ENCODE results near the gene NUP62CL. TPM values are rescaled to one million over a fixed set of nuclear protein-coding genes. Genes with fewer than 3 reads are reported as not detected.

Gene NUP62CL
- under 1 TPM in 2 of 4 donors, not detected in 2; 0.27 to 0.39 TPM for total RNA-seq

- ATAC-seq = peak; percentile 71
- peak within 1 kb of the TSS; percentile 52 to 60 for H3K4me3 ChIP-seq
These were observed at the start of gene NUP62CL, which contains the start of gene DNAAF6 for GRCh38 chrX:107205770-107206696. NUP62CL (minus strand) TSS chrX:107206433; CDS start chrX:107175146, 31,287 bp downstream. DNAAF6 (plus strand) TSS chrX:107206611; CDS start chrX:107212876, 6,265 bp downstream.

GRCh38 chrX:107228486-107228819 is 22.2 kb upstream of the NUP62CL start:
- Histone ChIP-seq H3K27me3 (no peaks in the 10 kb centered on the region), H3K4me3 (no peak overlapping the region), H3K36me3 (no peaks in the 10 kb centered on the region), H3K27ac (no peak overlapping the region), H3K4me1 (no peaks in the 10 kb centered on the region), H3K9me3 (no peaks in the 10 kb centered on the region)
- WGBS, 2 donors (ENCODE audit: low coverage in 1 of 2) = 69 to 79% methylated on average over 2 of the region's 2 CpGs
- ATAC-seq = no peak
- no peak for TF ChIP-seq CTCF (IDR thresholded peaks at IDR 0.05)
- no peak for TF ChIP-seq EP300 (IDR thresholded peaks at IDR 0.05)
- no peak for TF ChIP-seq POLR2AphosphoS5 (IDR thresholded peaks at IDR 0.05)
- no peak for TF ChIP-seq POLR2A (IDR thresholded peaks at IDR 0.05)

More at GRCh38 chrX:107205770-107206696, at the start of gene NUP62CL, which contains the start of gene DNAAF6:
- no peaks in the 10 kb centered on the region for H3K9me3 ChIP-seq
- H3K36me3 ChIP-seq = no peaks in the 10 kb centered on the region
- WGBS, 2 donors (ENCODE audit: low coverage in 1 of 2) = 0% methylated on average over 5 of the region's 66 CpGs; no CpG with 5 or more reads in 1 of the 2 donors
- no peak for TF ChIP-seq CTCF (IDR thresholded peaks at IDR 0.05)
- TF ChIP-seq POLR2AphosphoS5 (IDR thresholded peaks at IDR 0.05) = no peak
- TF ChIP-seq EP300 (IDR thresholded peaks at IDR 0.05) = no peak
- TF ChIP-seq POLR2A (IDR thresholded peaks at IDR 0.05) = no peak
- H3K27ac ChIP-seq = no peak within 1 kb of the TSS
- no peaks in the 10 kb centered on the region for H3K27me3 ChIP-seq
- peaks cover 0 to 4% (median 0%) of the 10 kb centered on the region in 3 donors for H3K4me1 ChIP-seq

- Histone ChIP-seq H3K27ac (no peak overlapping the region), H3K9me3 (no peaks in the 10 kb centered on the region), H3K4me3 (no peak overlapping the region), H3K36me3 (no peaks in the 10 kb centered on the region), H3K27me3 (no peaks in the 10 kb centered on the region), H3K4me1 (no peaks in the 10 kb centered on the region)
- WGBS, 2 donors (ENCODE audit: low coverage in 1 of 2) = 80 to 100% methylated on average over 1 to 2 of the region's 2 CpGs
- TF ChIP-seq POLR2AphosphoS5 (IDR thresholded peaks at IDR 0.05) (no peak), CTCF (IDR thresholded peaks at IDR 0.05) (no peak), POLR2A (IDR thresholded peaks at IDR 0.05) (no peak), EP300 (IDR thresholded peaks at IDR 0.05) (no peak)
- ATAC-seq = no peak
These were observed 21.7 kb upstream of the NUP62CL start for GRCh38 chrX:107227780-107228485.

GRCh38 chrX:107226757-107227156 is 20.5 kb upstream of the NUP62CL start:
- TF ChIP-seq POLR2AphosphoS5 (IDR thresholded peaks at IDR 0.05) (no peak), CTCF (IDR thresholded peaks at IDR 0.05) (no peak), POLR2A (IDR thresholded peaks at IDR 0.05) (no peak), EP300 (IDR thresholded peaks at IDR 0.05) (no peak)
- ATAC-seq = no peak
- 91% methylated on average over 1 of the region's 1 CpG; no CpG with 5 or more reads in 1 of the 2 donors for WGBS, 2 donors (ENCODE audit: low coverage in 1 of 2)

More at GRCh38 chrX:107226757-107227156, 20.5 kb upstream of the NUP62CL start:
- Histone ChIP-seq H3K4me1 (no peaks in the 10 kb centered on the region), H3K27me3 (no peaks in the 10 kb centered on the region), H3K9me3 (no peaks in the 10 kb centered on the region), H3K27ac (no peak overlapping the region), H3K4me3 (no peak overlapping the region), H3K36me3 (no peaks in the 10 kb centered on the region)

Data from gastroesophageal sphincter (tissue), 4 donors.